ENCODE measurements around the gene ACVR1B. TPM values are rescaled to one million over a fixed set of nuclear protein-coding genes. Genes with fewer than 3 reads are reported as not detected.

Gene ACVR1B
- total and polyA plus RNA-seq, 4 donors: 4.0 to 21.9 (median 12.0) TPM

DNA sequence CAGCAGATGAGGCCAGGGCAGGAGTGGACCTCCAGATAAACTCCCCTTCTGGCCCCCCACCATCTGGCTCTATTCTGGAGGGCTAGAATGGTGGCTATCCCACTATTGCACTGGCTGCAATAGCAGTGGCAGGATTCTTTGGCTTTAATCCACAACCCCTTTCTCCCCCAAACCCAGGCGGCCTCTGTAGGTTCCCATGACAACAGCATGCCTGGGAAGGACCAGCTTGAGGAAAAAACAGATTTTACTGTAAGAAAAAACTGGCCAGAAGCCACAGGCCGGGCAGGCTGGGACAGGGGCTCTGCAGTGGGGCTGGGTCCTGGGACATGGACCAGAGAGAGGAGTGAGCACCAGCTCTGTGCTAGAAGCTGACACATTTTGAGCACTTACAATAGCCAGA lies 13.6 kb upstream of the ACVR1B start:
- TF ChIP-seq FOXA1 (IDR thresholded peaks at IDR 0.05): no peak
- TF ChIP-seq YY1 (IDR thresholded peaks at IDR 0.05): no peak
- TF ChIP-seq GABPA (IDR thresholded peaks at IDR 0.05 in 1 of 2, conservative IDR thresholded peaks at IDR 0.05 in 1 of 2): no peak
- no peak for TF ChIP-seq JUND (IDR thresholded peaks at IDR 0.05)
- TF ChIP-seq NR2F2 (IDR thresholded peaks at IDR 0.05): no peak
- TF ChIP-seq RAD21 (IDR thresholded peaks at IDR 0.05): no peak
- no peak for TF ChIP-seq TAF1 (conservative IDR thresholded peaks at IDR 0.05)
- no peak for TF ChIP-seq HNF4G (IDR thresholded peaks at IDR 0.05)
- no peak for TF ChIP-seq RXRA (IDR thresholded peaks at IDR 0.05)
- TF ChIP-seq, protein P1, sequence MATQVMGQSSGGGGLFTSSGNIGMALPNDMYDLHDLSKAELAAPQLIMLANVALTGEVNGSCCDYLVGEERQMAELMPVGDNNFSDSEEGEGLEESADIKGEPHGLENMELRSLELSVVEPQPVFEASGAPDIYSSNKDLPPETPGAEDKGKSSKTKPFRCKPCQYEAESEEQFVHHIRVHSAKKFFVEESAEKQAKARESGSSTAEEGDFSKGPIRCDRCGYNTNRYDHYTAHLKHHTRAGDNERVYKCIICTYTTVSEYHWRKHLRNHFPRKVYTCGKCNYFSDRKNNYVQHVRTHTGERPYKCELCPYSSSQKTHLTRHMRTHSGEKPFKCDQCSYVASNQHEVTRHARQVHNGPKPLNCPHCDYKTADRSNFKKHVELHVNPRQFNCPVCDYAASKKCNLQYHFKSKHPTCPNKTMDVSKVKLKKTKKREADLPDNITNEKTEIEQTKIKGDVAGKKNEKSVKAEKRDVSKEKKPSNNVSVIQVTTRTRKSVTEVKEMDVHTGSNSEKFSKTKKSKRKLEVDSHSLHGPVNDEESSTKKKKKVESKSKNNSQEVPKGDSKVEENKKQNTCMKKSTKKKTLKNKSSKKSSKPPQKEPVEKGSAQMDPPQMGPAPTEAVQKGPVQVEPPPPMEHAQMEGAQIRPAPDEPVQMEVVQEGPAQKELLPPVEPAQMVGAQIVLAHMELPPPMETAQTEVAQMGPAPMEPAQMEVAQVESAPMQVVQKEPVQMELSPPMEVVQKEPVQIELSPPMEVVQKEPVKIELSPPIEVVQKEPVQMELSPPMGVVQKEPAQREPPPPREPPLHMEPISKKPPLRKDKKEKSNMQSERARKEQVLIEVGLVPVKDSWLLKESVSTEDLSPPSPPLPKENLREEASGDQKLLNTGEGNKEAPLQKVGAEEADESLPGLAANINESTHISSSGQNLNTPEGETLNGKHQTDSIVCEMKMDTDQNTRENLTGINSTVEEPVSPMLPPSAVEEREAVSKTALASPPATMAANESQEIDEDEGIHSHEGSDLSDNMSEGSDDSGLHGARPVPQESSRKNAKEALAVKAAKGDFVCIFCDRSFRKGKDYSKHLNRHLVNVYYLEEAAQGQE (IDR thresholded peaks at IDR 0.05): no peak
- TF ChIP-seq, protein P2, sequence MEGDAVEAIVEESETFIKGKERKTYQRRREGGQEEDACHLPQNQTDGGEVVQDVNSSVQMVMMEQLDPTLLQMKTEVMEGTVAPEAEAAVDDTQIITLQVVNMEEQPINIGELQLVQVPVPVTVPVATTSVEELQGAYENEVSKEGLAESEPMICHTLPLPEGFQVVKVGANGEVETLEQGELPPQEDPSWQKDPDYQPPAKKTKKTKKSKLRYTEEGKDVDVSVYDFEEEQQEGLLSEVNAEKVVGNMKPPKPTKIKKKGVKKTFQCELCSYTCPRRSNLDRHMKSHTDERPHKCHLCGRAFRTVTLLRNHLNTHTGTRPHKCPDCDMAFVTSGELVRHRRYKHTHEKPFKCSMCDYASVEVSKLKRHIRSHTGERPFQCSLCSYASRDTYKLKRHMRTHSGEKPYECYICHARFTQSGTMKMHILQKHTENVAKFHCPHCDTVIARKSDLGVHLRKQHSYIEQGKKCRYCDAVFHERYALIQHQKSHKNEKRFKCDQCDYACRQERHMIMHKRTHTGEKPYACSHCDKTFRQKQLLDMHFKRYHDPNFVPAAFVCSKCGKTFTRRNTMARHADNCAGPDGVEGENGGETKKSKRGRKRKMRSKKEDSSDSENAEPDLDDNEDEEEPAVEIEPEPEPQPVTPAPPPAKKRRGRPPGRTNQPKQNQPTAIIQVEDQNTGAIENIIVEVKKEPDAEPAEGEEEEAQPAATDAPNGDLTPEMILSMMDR (IDR thresholded peaks at IDR 0.05; ENCODE audit: low read depth, low read length, missing input control): no peak
- TF ChIP-seq, protein P3, sequence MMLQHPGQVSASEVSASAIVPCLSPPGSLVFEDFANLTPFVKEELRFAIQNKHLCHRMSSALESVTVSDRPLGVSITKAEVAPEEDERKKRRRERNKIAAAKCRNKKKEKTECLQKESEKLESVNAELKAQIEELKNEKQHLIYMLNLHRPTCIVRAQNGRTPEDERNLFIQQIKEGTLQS (IDR thresholded peaks at IDR 0.05): no peak
- TF ChIP-seq SP1 (IDR thresholded peaks at IDR 0.05): no peak
- 91% methylated on average over 2 of the region's 2 CpGs for WGBS
- no peaks in the 10 kb centered on the region for H3K36me3 ChIP-seq (ENCODE audit: control insufficient read depth in 4 of 4, insufficient read depth in 3 of 4, low read depth in 1 of 4, low read length in 3 of 4)
- no peak for DNase-seq (ENCODE audit: low spot score)
- no peak overlapping the region for H3K27ac ChIP-seq (ENCODE audit: low read depth in 1 of 2, low read length in 2 of 2)
- peaks cover 0 to 3% (median 2%) of the 10 kb centered on the region in 4 donors for H3K4me1 ChIP-seq (ENCODE audit: control insufficient read depth in 4 of 4, insufficient read depth in 4 of 4, low read length in 3 of 4)
- no peak overlapping the region for H3K9ac ChIP-seq (ENCODE audit: low read depth in 1 of 2, low read length in 2 of 2)
- no peaks in the 10 kb centered on the region for H3K9me3 ChIP-seq (ENCODE audit: control insufficient read depth in 4 of 4, low read length in 3 of 4)
- no peaks in the 10 kb centered on the region for H3K27me3 ChIP-seq (ENCODE audit: control insufficient read depth in 4 of 4, insufficient read depth in 4 of 4, low read length in 3 of 4)
- H3K4me3 ChIP-seq (ENCODE audit: low read depth in 1 of 3, low read length in 3 of 3): no peak overlapping the region

DNA sequence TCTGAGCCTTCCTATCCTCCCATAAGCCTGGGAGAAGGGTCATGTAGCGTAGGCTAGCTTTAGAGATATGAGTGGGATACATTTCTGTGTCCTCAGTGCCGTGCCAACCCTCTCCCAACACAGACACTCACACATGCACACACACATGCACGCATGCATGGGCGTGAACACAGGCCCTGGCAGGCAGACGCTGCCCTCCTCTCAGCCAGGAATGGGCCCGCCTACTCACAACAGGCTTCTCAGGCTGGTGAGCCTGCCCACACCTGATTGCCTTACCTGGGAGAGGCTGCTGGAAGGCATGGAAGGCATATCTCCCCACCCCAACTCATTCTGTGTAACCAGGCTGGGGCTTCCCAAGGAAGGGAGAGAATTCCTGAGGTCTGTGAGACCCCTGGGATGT lies 12.8 kb upstream of the ACVR1B start:
- Histone ChIP-seq H3K4me3 (ENCODE audit: low read depth in 1 of 3, low read length in 3 of 3) (no peak overlapping the region), H3K4me1 (ENCODE audit: control insufficient read depth in 4 of 4, insufficient read depth in 4 of 4, low read length in 3 of 4) (no peaks in the 10 kb centered on the region), H3K9ac (ENCODE audit: low read depth in 1 of 2, low read length in 2 of 2) (no peak overlapping the region), H3K9me3 (ENCODE audit: control insufficient read depth in 4 of 4, low read length in 3 of 4) (no peaks in the 10 kb centered on the region), H3K27me3 (ENCODE audit: control insufficient read depth in 4 of 4, insufficient read depth in 4 of 4, low read length in 3 of 4) (no peaks in the 10 kb centered on the region), H3K36me3 (ENCODE audit: control insufficient read depth in 4 of 4, insufficient read depth in 3 of 4, low read depth in 1 of 4, low read length in 3 of 4) (no peaks in the 10 kb centered on the region), H3K27ac (ENCODE audit: low read depth in 1 of 2, low read length in 2 of 2) (no peak overlapping the region)
- no peak for DNase-seq (ENCODE audit: low spot score)
- WGBS: 96% methylated on average over 6 of the region's 6 CpGs
- TF ChIP-seq RXRA (IDR thresholded peaks at IDR 0.05): no peak
- no peak for TF ChIP-seq EGR1 (IDR thresholded peaks at IDR 0.05; ENCODE audit: low read depth in 2 of 2)
- TF ChIP-seq, protein P2 (IDR thresholded peaks at IDR 0.05; ENCODE audit: low read depth, low read length, missing input control): no peak
- no peak for TF ChIP-seq SP1 (IDR thresholded peaks at IDR 0.05)
- TF ChIP-seq TAF1 (conservative IDR thresholded peaks at IDR 0.05): no peak
- TF ChIP-seq, protein P4, sequence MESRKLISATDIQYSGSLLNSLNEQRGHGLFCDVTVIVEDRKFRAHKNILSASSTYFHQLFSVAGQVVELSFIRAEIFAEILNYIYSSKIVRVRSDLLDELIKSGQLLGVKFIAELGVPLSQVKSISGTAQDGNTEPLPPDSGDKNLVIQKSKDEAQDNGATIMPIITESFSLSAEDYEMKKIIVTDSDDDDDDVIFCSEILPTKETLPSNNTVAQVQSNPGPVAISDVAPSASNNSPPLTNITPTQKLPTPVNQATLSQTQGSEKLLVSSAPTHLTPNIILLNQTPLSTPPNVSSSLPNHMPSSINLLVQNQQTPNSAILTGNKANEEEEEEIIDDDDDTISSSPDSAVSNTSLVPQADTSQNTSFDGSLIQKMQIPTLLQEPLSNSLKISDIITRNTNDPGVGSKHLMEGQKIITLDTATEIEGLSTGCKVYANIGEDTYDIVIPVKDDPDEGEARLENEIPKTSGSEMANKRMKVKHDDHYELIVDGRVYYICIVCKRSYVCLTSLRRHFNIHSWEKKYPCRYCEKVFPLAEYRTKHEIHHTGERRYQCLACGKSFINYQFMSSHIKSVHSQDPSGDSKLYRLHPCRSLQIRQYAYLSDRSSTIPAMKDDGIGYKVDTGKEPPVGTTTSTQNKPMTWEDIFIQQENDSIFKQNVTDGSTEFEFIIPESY (IDR thresholded peaks at IDR 0.05): no peak

Measured in liver (tissue), 9 donors.